MM.1S (cell line): ENCODE measurements around the gene CENPT.

Source experiments
- DNase-seq: peaks from one replicate; pipeline ENCODE4 v3.0.0-alpha.2; 2015
- H2AFZ ChIP-seq: fragments of 300-600 bp; sonication (generic); 2 replicates; pipeline ENCODE4 v1.6.0; 2016; ENCODE audit warnings: antibody characterized with exemption, low read length
- H3F3A ChIP-seq: fragments of 300-600 bp; sonication (generic); 2 replicates; pipeline ENCODE4 v1.6.1; 2016; ENCODE audit warnings: mild to moderate bottlenecking, antibody characterized with exemption, low read length, moderate library complexity, mixed read lengths; ENCODE audit not compliant: insufficient read depth
- H3K27ac ChIP-seq: fragments of 300-600 bp; sonication (generic); 2 replicates; pipeline ENCODE4 v1.5.1; 2016; ENCODE audit warnings: mild to moderate bottlenecking, low read length
- H3K27me3 ChIP-seq: fragments of 300-600 bp; sonication (generic); replicated peaks from 2 replicates; pipeline ENCODE4 v1.6.0; 2016; ENCODE audit warnings: low read length; ENCODE audit not compliant: insufficient read depth
- H3K36me3 ChIP-seq: fragments of 300-600 bp; sonication (generic); replicated peaks from 2 replicates; pipeline ENCODE4 v1.6.1; 2016; ENCODE audit warnings: mild to moderate bottlenecking, low read length, mixed read lengths; ENCODE audit not compliant: insufficient read depth
- H3K4me1 ChIP-seq: fragments of 300-600 bp; sonication (generic); 2 replicates; pipeline ENCODE4 v1.6.1; 2016; ENCODE audit warnings: low read length, mixed read lengths
- H3K4me2 ChIP-seq: fragments of 300-600 bp; sonication (generic); 2 replicates; pipeline ENCODE4 v1.6.0; 2016; ENCODE audit warnings: low read depth, low read length
- H3K4me3 ChIP-seq: fragments of 300-600 bp; sonication (generic); 2 replicates; pipeline ENCODE4 v1.5.1; 2016; ENCODE audit warnings: low read length, mixed read lengths
- H3K79me2 ChIP-seq: fragments of 300-600 bp; sonication (generic); 2 replicates; pipeline ENCODE4 v1.6.1; 2016; ENCODE audit warnings: mixed run types, low read length, mixed read lengths
- H3K9ac ChIP-seq: fragments of 300-600 bp; sonication (generic); 2 replicates; pipeline ENCODE4 v1.6.1; 2016; ENCODE audit warnings: low read length, mixed read lengths
- H3K9me2 ChIP-seq: fragments of 300-600 bp; sonication (generic); replicated peaks from 2 replicates; pipeline ENCODE4 v1.6.1; 2016; ENCODE audit warnings: mild to moderate bottlenecking, low read length, mixed read lengths; ENCODE audit not compliant: insufficient read depth
- H3K9me3 ChIP-seq: fragments of 300-600 bp; sonication (generic); replicated peaks from 2 replicates; pipeline ENCODE4 v1.6.1; 2016; ENCODE audit warnings: mild to moderate bottlenecking, low read length, mixed read lengths; ENCODE audit not compliant: insufficient read depth
- H4K20me1 ChIP-seq: fragments of 300-600 bp; sonication (generic); 2 replicates; pipeline ENCODE4 v1.6.1; 2016; ENCODE audit warnings: mild to moderate bottlenecking, low read length, moderate library complexity, mixed read lengths; ENCODE audit not compliant: insufficient read depth
- CTCF ChIP-seq: fragments of 300-600 bp; sonication (generic); IDR thresholded peaks from 2 replicates; pipeline ENCODE4 v1.5.1; 2016; ENCODE audit warnings: antibody characterized with exemption, low read length, mixed read lengths
- EZH2 ChIP-seq: fragments of 300-600 bp; sonication (generic); optimal IDR thresholded peaks from 2 replicates; pipeline ENCODE3; 2017; ENCODE audit warnings: low read depth, mild to moderate bottlenecking, antibody characterized with exemption, low read length, mixed read lengths
- EZH2phosphoT487 ChIP-seq: fragments of 300-600 bp; sonication (generic); IDR thresholded peaks from 2 replicates; pipeline ENCODE4 v1.6.1; 2018; ENCODE audit warnings: antibody characterized with exemption, low read length

The CENPT gene

GRCh38 chr16:67892899-67893742 lies 45.6 kb upstream of the CENPT start, which contains the start of gene PSKH1:
TSS of gene PSKH1 (plus strand) at chr16:67893254. CDS start at chr16:67908750, 15,496 bp downstream.
- Histone ChIP-seq H3K27ac (peak within 1 kb of the TSS; percentile 57; the same call in 1 of the 2 replicates), H3K4me1 (0 out of 2 replicates have a peak, but pooled peaks cover 6% of the 10 kb centered on the region), H4K20me1 (no peaks in the 10 kb centered on the region), H3K9me2 (no peaks in the 10 kb centered on the region), H3K4me2 (peak within 1 kb of the TSS; percentile 82), H3K36me3 (no peaks in the 10 kb centered on the region), H3K9ac (peak within 1 kb of the TSS; percentile 96), H3K9me3 (no peaks in the 10 kb centered on the region), H2AFZ (peak within 1 kb of the TSS; percentile 64), H3F3A (no peaks in the 10 kb centered on the region), H3K27me3 (no peaks in the 10 kb centered on the region), H3K79me2 (peaks cover 45% of the 10 kb centered on the region), H3K4me3 (peak within 1 kb of the TSS; percentile 94)
- TF ChIP-seq CTCF (no peak), EZH2 (no peak), EZH2phosphoT487 (no peak)
- peak; percentile 97 for DNase-seq

- H2AFZ ChIP-seq = peak overlapping the region; percentile 49
These were observed 44.9 kb upstream of the CENPT start for GRCh38 chr16:67892375-67892774.

GRCh38 chr16:67888331-67888730 lies 40.8 kb upstream of the CENPT start:
- TF ChIP-seq CTCF (no peak), EZH2 (no peak), EZH2phosphoT487 (no peak)
- no peak for DNase-seq
- Histone ChIP-seq H3K9me2 (no peaks in the 10 kb centered on the region), H3K4me3 (no peak overlapping the region), H3K27me3 (no peaks in the 10 kb centered on the region), H3K4me1 (no peaks in the 10 kb centered on the region), H3K9me3 (no peaks in the 10 kb centered on the region), H2AFZ (no peak overlapping the region), H4K20me1 (no peaks in the 10 kb centered on the region), H3K9ac (no peak overlapping the region), H3K4me2 (no peak overlapping the region), H3K36me3 (no peaks in the 10 kb centered on the region), H3K27ac (no peak overlapping the region), H3K79me2 (peaks cover 2% of the 10 kb centered on the region), H3F3A (no peaks in the 10 kb centered on the region)

More at GRCh38 chr16:67892375-67892774, 44.9 kb upstream of the CENPT start:
- H3F3A ChIP-seq = no peaks in the 10 kb centered on the region
- peak overlapping the region; percentile 43; the same call in 1 of the 2 replicates for H3K9ac ChIP-seq
- no peak overlapping the region for H3K27ac ChIP-seq
- 0 out of 2 replicates have a peak, but pooled peaks cover 6% of the 10 kb centered on the region for H3K4me1 ChIP-seq
- no peak for DNase-seq
- H3K4me3 ChIP-seq = peak overlapping the region; percentile 67
- H3K27me3 ChIP-seq = no peaks in the 10 kb centered on the region
- no peak for TF ChIP-seq EZH2phosphoT487
- no peak for TF ChIP-seq CTCF
- H3K9me2 ChIP-seq = no peaks in the 10 kb centered on the region
- peak overlapping the region; percentile 47 for H3K4me2 ChIP-seq
- H3K9me3 ChIP-seq = no peaks in the 10 kb centered on the region
- no peaks in the 10 kb centered on the region for H4K20me1 ChIP-seq
- H3K79me2 ChIP-seq = peaks cover 40% of the 10 kb centered on the region
- H3K36me3 ChIP-seq = no peaks in the 10 kb centered on the region
